Smooth muscle cell (in vitro differentiated cells): ENCODE results near the gene VWF. TPM values are rescaled to one million over a fixed set of nuclear protein-coding genes. Genes with fewer than 3 reads are reported as not detected.

Experiments
- DNase-seq: peaks from one replicate; lab custom pipeline; 2025; ENCODE audit not compliant: unreplicated experiment; lab: John Stamatoyannopoulos, UW
- H2AFZ ChIP-seq: fragments of 200-600 bp; sonication (generic); 2 replicates; pipeline ENCODE4 v1.6.0; 2016; ENCODE audit warnings: antibody characterized with exemption, low read depth, mild to moderate bottlenecking
- H3F3A ChIP-seq: fragments of 200-600 bp; sonication (generic); 2 replicates; pipeline ENCODE4 v1.6.0; 2017; ENCODE audit warnings: antibody characterized with exemption, low read depth
- H3K27ac ChIP-seq: fragments of 200-600 bp; sonication (generic); 2 replicates; pipeline ENCODE4 v1.5.1; 2016; ENCODE audit warnings: low read depth, mild to moderate bottlenecking
- H3K27me3 ChIP-seq: fragments of 200-600 bp; sonication (generic); 2 replicates; pipeline ENCODE4 v1.6.1; 2016; ENCODE audit warnings: low read depth, mild to moderate bottlenecking
- H3K36me3 ChIP-seq: fragments of 200-600 bp; sonication (generic); 2 replicates; pipeline ENCODE4 v1.5.1; 2016; ENCODE audit warnings: low read depth
- H3K4me1 ChIP-seq: fragments of 200-600 bp; sonication (generic); 2 replicates; pipeline ENCODE4 v1.5.1; 2016; ENCODE audit warnings: low read depth
- H3K4me2 ChIP-seq: fragments of 200-600 bp; sonication (generic); 2 replicates; pipeline ENCODE4 v1.6.0; 2016; ENCODE audit warnings: mild to moderate bottlenecking
- H3K4me3 ChIP-seq: fragments of 200-600 bp; sonication (generic); 2 replicates; pipeline ENCODE4 v1.5.1; 2016; ENCODE audit warnings: mild to moderate bottlenecking
- H3K79me2 ChIP-seq: fragments of 200-600 bp; sonication (generic); 2 replicates; pipeline ENCODE4 v1.6.0; 2016; ENCODE audit warnings: low read depth, mild to moderate bottlenecking
- H3K9ac ChIP-seq: fragments of 200-600 bp; sonication (generic); 2 replicates; pipeline ENCODE4 v1.6.0; 2016; ENCODE audit warnings: low read depth
- H3K9me3 ChIP-seq: fragments of 200-600 bp; sonication (generic); replicated peaks from 2 replicates; pipeline ENCODE4 v1.5.1; 2016; ENCODE audit warnings: low read depth
- H4K20me1 ChIP-seq: fragments of 200-600 bp; sonication (generic); 2 replicates; pipeline ENCODE4 v1.6.0; 2016; ENCODE audit warnings: low read depth
- WGBS: methylation state at CpG from one replicate; pipeline ENCODE4 v1.1.7; 2016; ENCODE audit warnings: low lambda C conversion rate; 5-methylcytosine and 5-hydroxymethylcytosine counted together
- polyA plus RNA-seq: library from polyadenylated mRNA; unstranded; fragments of >200 nt; fragmentation: Nextera tagmentation; extraction: Ambion mirVana; gene quantifications from 2 replicates; pipeline ENCODE4 v1.2.1, GENCODE V29; 2016
- total RNA-seq: library from RNA; depleted of rRNA; stranded (reverse); fragments of >200 nt; gene quantifications from 2 replicates; pipeline ENCODE4 v1.2.3, GENCODE V29; 2014
- TF ChIP-seq, protein P1 (sequence below): fragments of 200-600 bp; sonication (generic); IDR thresholded peaks from 2 replicates; pipeline ENCODE4 v1.5.1; 2017; ENCODE audit warnings: borderline replicate concordance, mild to moderate bottlenecking, antibody characterized with exemption; ENCODE audit not compliant: insufficient read depth, poor library complexity, severe bottlenecking

Gene VWF
- total and polyA plus RNA-seq, 2 experiments from 2014 or later, result 0.19 TPM; not detected in 1

DNA sequence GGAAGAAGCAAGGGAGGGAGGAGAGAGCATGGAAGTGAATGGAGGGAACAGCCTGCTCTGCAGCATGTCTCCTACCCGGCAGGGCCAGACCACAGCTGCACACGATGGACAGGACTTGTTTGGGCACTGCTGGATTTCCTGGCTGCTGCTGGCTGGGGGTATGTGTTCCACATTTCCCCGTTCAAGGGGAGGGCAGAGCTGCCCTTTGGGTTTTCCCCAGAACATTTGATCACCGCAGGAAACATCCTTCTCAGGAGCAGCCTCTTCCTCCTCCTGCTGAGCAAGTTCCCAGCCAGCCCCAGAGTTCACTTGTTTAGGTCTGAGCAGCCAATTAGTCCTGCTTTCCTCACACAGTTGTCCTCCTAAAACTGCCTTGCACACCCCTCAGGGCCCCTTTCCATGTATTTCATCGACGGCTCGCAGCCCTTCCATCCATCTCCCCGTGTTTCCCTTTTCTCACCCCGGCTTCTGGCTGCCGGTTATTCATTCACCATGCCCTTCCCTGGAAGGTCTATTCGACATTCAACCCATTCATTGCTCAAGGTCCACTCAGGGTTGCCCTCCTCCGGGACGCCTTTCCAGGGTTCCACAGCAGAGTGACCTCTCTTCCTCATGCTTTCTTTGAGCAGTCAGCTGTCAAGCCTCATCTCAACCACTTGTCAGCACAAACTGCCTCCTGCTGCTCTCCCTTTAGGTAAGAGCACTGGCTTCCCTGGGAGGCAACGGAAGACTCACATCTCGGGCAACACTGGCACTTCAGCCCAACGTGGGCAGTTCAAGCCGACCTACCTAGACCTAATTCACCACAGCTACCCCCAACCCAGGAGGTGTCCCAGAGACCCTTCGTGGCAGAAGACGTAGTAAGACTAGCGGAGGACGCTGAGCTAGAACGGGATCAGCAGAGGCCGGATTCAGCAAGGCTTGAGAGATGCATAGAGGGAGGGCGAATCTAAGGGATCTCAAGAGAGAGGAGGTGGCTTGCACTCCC, 159.3 kb downstream of the VWF start:
- Histone ChIP-seq H3K27ac (no peak overlapping the region), H3K36me3 (no peaks in the 10 kb centered on the region), H3K79me2 (no peaks in the 10 kb centered on the region), H3F3A (no peaks in the 10 kb centered on the region), H3K4me1 (no peaks in the 10 kb centered on the region), H3K27me3 (peaks cover 5% of the 10 kb centered on the region), H3K9ac (no peak overlapping the region), H3K9me3 (no peaks in the 10 kb centered on the region), H3K4me3 (no peak overlapping the region), H4K20me1 (no peaks in the 10 kb centered on the region), H2AFZ (no peak overlapping the region), H3K4me2 (no peak overlapping the region)
- no peak for DNase-seq
- TF ChIP-seq, protein P1, sequence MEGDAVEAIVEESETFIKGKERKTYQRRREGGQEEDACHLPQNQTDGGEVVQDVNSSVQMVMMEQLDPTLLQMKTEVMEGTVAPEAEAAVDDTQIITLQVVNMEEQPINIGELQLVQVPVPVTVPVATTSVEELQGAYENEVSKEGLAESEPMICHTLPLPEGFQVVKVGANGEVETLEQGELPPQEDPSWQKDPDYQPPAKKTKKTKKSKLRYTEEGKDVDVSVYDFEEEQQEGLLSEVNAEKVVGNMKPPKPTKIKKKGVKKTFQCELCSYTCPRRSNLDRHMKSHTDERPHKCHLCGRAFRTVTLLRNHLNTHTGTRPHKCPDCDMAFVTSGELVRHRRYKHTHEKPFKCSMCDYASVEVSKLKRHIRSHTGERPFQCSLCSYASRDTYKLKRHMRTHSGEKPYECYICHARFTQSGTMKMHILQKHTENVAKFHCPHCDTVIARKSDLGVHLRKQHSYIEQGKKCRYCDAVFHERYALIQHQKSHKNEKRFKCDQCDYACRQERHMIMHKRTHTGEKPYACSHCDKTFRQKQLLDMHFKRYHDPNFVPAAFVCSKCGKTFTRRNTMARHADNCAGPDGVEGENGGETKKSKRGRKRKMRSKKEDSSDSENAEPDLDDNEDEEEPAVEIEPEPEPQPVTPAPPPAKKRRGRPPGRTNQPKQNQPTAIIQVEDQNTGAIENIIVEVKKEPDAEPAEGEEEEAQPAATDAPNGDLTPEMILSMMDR, result no peak
- 64% methylated on average over 24 of the region's 24 CpGs for WGBS

DNA sequence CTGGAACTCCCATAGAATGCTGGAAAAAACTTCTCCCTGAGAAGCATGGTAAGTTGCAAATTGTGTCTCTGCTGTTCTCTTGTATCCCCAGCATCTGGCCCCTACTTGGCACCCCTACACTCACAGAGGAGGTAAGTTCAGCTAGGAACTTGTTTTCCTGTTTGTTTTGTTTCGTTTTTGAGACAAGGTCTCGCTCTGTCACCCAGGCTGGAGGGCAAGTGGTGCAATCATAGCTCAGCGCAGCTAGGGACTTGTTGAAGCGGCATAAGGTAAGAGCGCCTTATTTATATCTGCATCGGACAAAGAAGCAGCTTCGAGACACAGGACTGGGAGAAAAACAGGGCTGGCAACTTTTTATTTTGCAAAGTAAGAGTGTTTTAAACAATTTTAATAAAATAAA, 161.0 kb downstream of the VWF start:
- TF ChIP-seq, protein P1, result no peak
- H3K27me3 ChIP-seq, result peaks cover 5% of the 10 kb centered on the region
- H3F3A ChIP-seq, result no peaks in the 10 kb centered on the region
- H3K79me2 ChIP-seq, result no peaks in the 10 kb centered on the region
- H2AFZ ChIP-seq, result no peak overlapping the region
- no peaks in the 10 kb centered on the region for H3K36me3 ChIP-seq
- H3K27ac ChIP-seq, result no peak overlapping the region
- no peaks in the 10 kb centered on the region for H4K20me1 ChIP-seq
- H3K4me2 ChIP-seq, result no peak overlapping the region
- DNase-seq, result no peak
- H3K4me3 ChIP-seq, result no peak overlapping the region
- no peaks in the 10 kb centered on the region for H3K9me3 ChIP-seq
- no peaks in the 10 kb centered on the region for H3K4me1 ChIP-seq
- 91% methylated on average over 7 of the region's 7 CpGs for WGBS
- H3K9ac ChIP-seq, result no peak overlapping the region

DNA sequence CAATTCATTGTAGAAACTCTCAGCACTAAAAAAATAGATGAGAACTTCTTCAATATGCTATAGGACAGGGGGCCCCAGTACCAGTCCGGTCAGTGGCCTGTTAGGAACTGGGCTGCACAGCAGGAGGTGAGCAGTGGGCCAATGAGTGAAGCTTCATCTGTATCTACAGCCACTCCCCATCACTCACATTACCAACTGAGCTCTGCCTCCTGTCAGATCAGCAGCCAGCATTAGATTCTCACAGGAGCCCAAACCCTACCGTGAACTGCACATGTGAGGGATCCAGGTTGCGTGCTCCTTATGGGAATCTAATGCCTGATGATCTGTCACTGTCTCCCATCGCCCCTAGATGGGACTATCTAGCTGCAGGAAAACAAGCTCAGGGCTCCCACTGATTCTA, 163.7 kb downstream of the VWF start:
- H2AFZ ChIP-seq, result no peak overlapping the region
- H3K4me1 ChIP-seq, result no peaks in the 10 kb centered on the region
- TF ChIP-seq, protein P1, result no peak
- no peaks in the 10 kb centered on the region for H3K79me2 ChIP-seq
- no peak overlapping the region for H3K27ac ChIP-seq
- no peaks in the 10 kb centered on the region for H4K20me1 ChIP-seq
- H3K9me3 ChIP-seq, result no peaks in the 10 kb centered on the region
- no peak overlapping the region for H3K9ac ChIP-seq
- peaks cover 5% of the 10 kb centered on the region for H3K27me3 ChIP-seq
- no peak overlapping the region for H3K4me3 ChIP-seq
- no peak overlapping the region for H3K4me2 ChIP-seq
- H3K36me3 ChIP-seq, result no peaks in the 10 kb centered on the region
- 76% methylated on average over 4 of the region's 4 CpGs for WGBS
- H3F3A ChIP-seq, result no peaks in the 10 kb centered on the region
- DNase-seq, result no peak
